ENCODE measurements around the gene INTS13. TPM values are rescaled to one million over a fixed set of nuclear protein-coding genes. Genes with fewer than 3 reads are reported as not detected.
A peak's percentile ranks its signal among the peaks of the same experiment; 100 is the strongest.

Gene INTS13
- total and polyA plus RNA-seq, 2 of the 13 experiments (the other 11 are each of a cell fraction or from before 2014, with no cell fraction given): 16.3 to 43.7 TPM

GRCh38 chr12:26884765-26885576 is 52.8 kb downstream of the INTS13 start (continued):
- TF ChIP-seq CTCF (CRISPR knock-in tag; IDR thresholded peaks at IDR 0.05): peak; percentile 95
- TF ChIP-seq KAT8 (CRISPR knock-in tag; IDR thresholded peaks at IDR 0.05): peak; percentile 20; the same call in 1 of the 2 replicates
- TF ChIP-seq NR0B2 (CRISPR knock-in tag; IDR thresholded peaks at IDR 0.05): peak; percentile 44; the same call in 1 of the 2 replicates
- TF ChIP-seq THAP11 (CRISPR knock-in tag; IDR thresholded peaks at IDR 0.05): peak; percentile 23; the same call in 1 of the 2 replicates
- TF ChIP-seq ZNF879 (CRISPR knock-in tag; IDR thresholded peaks at IDR 0.05): no peak
- TF ChIP-seq ZNF687 (CRISPR knock-in tag; IDR thresholded peaks at IDR 0.05): peak; percentile 68
- 0 out of 2 replicates have a peak, but pooled peaks have one; percentile 36 for TF ChIP-seq ZNF7 (CRISPR knock-in tag; IDR thresholded peaks at IDR 0.05)
- TF ChIP-seq HNF1B (CRISPR knock-in tag; IDR thresholded peaks at IDR 0.05): 0 out of 2 replicates have a peak, but pooled peaks have one; percentile 44
- TF ChIP-seq CREB1 (IDR thresholded peaks at IDR 0.05): no peak
- no peak for TF ChIP-seq CREB1 (CRISPR knock-in tag; IDR thresholded peaks at IDR 0.05)
- TF ChIP-seq TEAD3 (CRISPR knock-in tag; optimal IDR thresholded peaks at IDR 0.05; ENCODE audit: borderline replicate concordance): peak; percentile 65
- TF ChIP-seq STAG1 (CRISPR knock-in tag; IDR thresholded peaks at IDR 0.05): peak; percentile 91
- 0 out of 2 replicates have a peak, but pooled peaks have one; percentile 29 for TF ChIP-seq FOXC1 (CRISPR knock-in tag; IDR thresholded peaks at IDR 0.05; ENCODE audit: borderline replicate concordance)
- TF ChIP-seq ZNF598 (CRISPR knock-in tag; IDR thresholded peaks at IDR 0.05; ENCODE audit: borderline replicate concordance): 0 out of 2 replicates have a peak, but pooled peaks have one; percentile 17
- 0 out of 2 replicates have a peak, but pooled peaks have one; percentile 40 for TF ChIP-seq ZNF691 (CRISPR knock-in tag; IDR thresholded peaks at IDR 0.05; ENCODE audit: borderline replicate concordance, low read depth)
- TF ChIP-seq ZMYM4 (CRISPR knock-in tag; IDR thresholded peaks at IDR 0.05): peak; percentile 52; the same call in 1 of the 2 replicates
- TF ChIP-seq ZZZ3 (CRISPR knock-in tag; IDR thresholded peaks at IDR 0.05; ENCODE audit: borderline replicate concordance): no peak
- peak; percentile 69; the same call in 1 of the 2 replicates for TF ChIP-seq MXD4 (CRISPR knock-in tag; IDR thresholded peaks at IDR 0.05)
- no peak for TF ChIP-seq ZNF138 (CRISPR knock-in tag; IDR thresholded peaks at IDR 0.05; ENCODE audit: low read depth)
- no peak for TF ChIP-seq ZNF564 (CRISPR knock-in tag; IDR thresholded peaks at IDR 0.05)
- peak; percentile 38; the same call in 1 of the 2 replicates for TF ChIP-seq GATAD2A (CRISPR knock-in tag; IDR thresholded peaks at IDR 0.05)

Data from HepG2 (cell line).